ENCODE data around the gene RBM43.

DNA sequence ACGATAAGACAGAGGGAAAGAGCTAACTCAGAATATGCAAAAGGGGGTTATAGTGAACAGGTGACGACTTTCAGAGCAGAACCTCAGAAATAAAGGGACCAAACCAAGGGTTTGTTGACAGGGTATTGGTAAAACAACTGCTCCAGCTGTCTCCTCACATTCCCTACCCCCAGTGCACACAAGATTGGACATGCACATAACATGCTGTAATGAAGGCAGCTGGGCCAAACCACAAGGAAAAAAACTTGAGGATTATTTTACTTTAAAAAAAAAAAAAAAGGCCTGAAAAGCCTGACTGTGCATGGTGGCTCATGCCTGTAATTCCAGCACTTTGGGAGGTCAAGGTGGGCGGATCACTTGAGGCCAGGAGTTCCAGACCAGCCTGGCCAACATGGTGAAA, 3.5 kb downstream of the RBM43 start:
- TF ChIP-seq, protein P1, sequence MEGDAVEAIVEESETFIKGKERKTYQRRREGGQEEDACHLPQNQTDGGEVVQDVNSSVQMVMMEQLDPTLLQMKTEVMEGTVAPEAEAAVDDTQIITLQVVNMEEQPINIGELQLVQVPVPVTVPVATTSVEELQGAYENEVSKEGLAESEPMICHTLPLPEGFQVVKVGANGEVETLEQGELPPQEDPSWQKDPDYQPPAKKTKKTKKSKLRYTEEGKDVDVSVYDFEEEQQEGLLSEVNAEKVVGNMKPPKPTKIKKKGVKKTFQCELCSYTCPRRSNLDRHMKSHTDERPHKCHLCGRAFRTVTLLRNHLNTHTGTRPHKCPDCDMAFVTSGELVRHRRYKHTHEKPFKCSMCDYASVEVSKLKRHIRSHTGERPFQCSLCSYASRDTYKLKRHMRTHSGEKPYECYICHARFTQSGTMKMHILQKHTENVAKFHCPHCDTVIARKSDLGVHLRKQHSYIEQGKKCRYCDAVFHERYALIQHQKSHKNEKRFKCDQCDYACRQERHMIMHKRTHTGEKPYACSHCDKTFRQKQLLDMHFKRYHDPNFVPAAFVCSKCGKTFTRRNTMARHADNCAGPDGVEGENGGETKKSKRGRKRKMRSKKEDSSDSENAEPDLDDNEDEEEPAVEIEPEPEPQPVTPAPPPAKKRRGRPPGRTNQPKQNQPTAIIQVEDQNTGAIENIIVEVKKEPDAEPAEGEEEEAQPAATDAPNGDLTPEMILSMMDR (conservative IDR thresholded peaks at IDR 0.05; ENCODE audit: low read depth, low read length) = no peak
- no peak for TF ChIP-seq EZH2 (IDR thresholded peaks at IDR 0.05; ENCODE audit: low read length, unreplicated experiment)
- no peak for TF ChIP-seq EZH2phosphoT487 (IDR thresholded peaks at IDR 0.05; ENCODE audit: borderline replicate concordance, low read length)

All from PC-3 (cell line).